Gastrocnemius medialis (tissue), 4 donors: ENCODE data around the gene ZC3H4.

ENCODE experiments used
- POLR2A ChIP-seq, 2 donors: fragments of 450-650 bp; IDR thresholded peaks; one replicate each; pipeline ENCODE4 v1.6.1; 2017; ENCODE audit warnings: antibody characterized with exemption in 2 of 2, mild to moderate bottlenecking in 2 of 2, moderate library complexity in 2 of 2
- TF ChIP-seq, protein P1 (sequence below), 5 experiments: fragments of 450-650 bp in 3 of 5; fragments of 200-600 bp in 2 of 5; sonication (generic) in 2 of 5; IDR thresholded peaks in 4 of 5; conservative IDR thresholded peaks in 1 of 5; 1 replicate in 4 of 5; 2 replicates in 1 of 5; pipeline ENCODE4 v1.5.1; 2016 to 2019; ENCODE audit warnings: antibody characterized with exemption in 5 of 5, mild to moderate bottlenecking in 3 of 5, moderate library complexity in 3 of 5

DNA sequence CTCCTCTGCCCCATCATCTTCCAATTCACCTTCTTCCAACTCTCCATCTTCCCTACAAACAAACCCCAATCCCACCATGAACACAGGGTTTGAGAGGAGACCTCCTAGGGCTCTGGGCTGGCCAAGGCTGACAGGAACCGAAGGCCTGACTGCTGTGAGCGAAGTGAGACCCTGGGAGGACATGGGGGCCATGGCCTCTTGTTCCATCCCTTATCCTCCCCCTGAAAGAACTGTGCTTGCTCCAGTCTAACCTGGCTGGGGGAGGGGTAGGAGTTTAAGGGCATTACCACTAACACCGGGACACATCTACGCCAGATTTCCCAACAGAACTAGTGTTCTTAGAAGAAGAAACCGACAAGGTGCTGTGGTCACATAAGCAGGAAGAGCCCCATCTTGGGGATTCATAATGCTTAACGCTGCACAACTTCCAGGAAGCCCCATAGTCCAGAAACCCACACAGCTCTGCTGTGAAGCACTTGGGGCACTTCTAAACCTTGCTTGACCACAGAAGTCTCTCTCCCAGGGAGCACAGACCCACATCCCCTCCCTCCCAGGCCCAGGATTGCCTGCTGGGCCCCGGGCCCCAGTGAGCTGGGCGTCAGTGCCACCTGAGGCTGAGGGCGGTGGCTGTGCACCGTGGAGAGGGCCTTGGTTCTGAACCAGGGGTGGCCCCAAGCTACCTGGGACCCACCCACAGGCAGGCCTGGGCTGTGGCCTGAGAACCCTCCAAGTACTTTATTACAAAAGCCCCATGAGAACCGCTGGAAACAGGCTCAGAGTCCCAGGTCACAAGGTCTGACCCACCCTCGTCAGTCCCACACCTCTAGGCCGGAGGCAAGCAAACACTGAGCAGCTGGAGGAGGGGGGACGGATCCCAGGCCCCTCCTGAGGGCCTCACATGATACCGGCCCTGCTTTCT, 18.8 kb downstream of the ZC3H4 start:
- TF ChIP-seq, protein P1, sequence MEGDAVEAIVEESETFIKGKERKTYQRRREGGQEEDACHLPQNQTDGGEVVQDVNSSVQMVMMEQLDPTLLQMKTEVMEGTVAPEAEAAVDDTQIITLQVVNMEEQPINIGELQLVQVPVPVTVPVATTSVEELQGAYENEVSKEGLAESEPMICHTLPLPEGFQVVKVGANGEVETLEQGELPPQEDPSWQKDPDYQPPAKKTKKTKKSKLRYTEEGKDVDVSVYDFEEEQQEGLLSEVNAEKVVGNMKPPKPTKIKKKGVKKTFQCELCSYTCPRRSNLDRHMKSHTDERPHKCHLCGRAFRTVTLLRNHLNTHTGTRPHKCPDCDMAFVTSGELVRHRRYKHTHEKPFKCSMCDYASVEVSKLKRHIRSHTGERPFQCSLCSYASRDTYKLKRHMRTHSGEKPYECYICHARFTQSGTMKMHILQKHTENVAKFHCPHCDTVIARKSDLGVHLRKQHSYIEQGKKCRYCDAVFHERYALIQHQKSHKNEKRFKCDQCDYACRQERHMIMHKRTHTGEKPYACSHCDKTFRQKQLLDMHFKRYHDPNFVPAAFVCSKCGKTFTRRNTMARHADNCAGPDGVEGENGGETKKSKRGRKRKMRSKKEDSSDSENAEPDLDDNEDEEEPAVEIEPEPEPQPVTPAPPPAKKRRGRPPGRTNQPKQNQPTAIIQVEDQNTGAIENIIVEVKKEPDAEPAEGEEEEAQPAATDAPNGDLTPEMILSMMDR (IDR thresholded peaks at IDR 0.05 in 4 of 5, conservative IDR thresholded peaks at IDR 0.05 in 1 of 5): no peak
- TF ChIP-seq POLR2A (IDR thresholded peaks at IDR 0.05): no peak
